NCI-H748 (cell line): ENCODE measurements around the gene MRPL3.
"Not testable (repeated sequence)": the region's sequence is repeated elsewhere in the genome, so short reads cannot be mapped to it uniquely, and the experiment has no call there.

Experiments
- DNase-seq: peaks from one replicate; lab custom pipeline; 2025; ENCODE audit not compliant: unreplicated experiment; lab: John Stamatoyannopoulos, UW

MRPL3 gene

DNA sequence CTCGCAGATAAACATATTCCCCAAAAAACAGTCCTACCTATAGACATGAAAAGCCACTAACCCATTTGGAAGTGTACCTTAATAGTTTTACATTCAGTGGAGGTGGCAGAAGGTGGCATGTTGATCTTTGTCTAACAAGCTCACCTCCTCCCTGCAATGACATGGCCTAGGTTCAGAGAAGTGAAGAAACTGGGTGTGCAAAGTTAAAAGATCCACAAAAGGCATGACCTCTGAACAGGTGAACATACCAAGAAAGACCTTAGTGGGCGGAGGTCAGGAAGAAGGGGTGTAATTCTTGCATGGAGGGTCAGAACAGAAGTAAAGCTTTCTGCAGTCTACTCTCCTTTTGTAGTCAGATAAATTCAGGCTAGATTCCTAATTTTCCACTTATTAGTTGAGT, 822 bp downstream of the MRPL3 start:
- DNase-seq = no peak

DNA sequence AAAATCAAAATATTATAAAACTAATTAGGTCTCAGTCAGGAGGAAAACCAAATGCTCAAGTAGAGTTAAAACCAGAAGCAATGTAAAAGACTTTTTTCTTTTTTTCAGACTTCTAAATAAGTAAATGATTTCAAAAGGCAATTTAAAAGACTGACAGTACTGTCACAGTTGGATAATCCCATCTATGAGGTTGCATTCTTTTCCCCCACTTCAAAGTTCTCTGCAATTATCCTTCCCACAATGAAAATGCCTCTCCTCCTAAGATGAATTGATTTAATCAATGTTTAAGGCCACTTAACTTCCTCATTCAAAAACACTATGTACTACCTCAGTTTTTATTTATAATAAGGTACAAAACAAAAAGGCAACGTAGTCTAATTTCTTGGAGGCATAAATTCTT, 8.1 kb downstream of the MRPL3 start:
- DNase-seq = no peak

DNA sequence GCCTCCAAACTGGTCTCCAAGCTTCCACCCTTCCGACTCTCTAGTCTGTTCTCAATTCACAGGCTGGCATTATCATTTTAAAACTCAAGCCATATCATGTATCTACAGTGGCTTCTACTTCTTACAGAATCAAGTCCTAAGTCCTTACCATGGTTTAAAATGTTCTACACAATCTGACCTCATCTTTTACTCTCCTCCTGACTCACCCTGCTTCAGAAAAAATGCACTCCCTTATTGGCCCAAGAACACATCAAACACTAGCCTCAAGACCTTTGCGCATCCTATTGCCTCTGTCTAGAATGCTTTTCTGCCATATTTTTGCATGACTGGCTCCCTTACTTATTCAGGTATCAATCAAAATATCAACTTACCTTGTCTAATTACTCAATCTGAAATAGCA, 11.0 kb downstream of the MRPL3 start:
- no peak for DNase-seq

DNA sequence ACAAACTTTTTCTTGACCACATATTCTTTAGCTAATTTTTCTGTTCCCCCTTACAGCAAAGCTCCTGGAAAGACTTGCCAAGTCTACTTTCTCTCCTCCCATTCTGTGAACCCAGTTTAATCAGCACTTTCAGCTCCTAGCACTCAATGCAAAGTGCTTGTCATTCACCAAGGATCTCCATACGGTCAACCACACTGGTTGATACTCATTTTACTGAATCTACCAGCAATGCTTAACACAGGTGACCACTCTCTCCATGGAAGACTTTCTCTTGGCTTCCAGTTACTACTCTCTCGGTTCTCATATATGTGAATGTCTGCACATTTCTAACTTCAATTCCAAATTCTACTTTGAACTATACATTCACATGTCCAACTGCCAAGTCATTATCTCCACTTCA, 11.7 kb downstream of the MRPL3 start:
- DNase-seq = no peak

DNA sequence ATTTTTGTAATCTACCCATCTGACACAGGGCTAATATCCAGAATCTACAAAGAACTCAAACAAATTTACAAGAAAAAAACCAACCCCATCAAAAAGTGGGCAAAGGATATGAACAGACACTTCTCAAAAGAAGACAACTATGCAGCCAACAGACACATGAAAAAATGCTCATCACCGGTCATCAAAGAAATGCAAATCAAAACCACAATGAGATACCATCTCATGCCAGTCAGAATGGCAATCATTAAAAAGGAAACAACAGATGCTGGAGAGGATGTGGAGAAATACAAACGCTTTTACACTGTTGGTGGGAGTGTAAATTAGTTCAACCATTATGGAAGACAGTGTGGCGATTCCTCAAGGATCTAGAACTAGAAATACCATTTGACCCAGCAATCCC, 16.2 kb downstream of the MRPL3 start:
- DNase-seq = not testable (repeated sequence)

DNA sequence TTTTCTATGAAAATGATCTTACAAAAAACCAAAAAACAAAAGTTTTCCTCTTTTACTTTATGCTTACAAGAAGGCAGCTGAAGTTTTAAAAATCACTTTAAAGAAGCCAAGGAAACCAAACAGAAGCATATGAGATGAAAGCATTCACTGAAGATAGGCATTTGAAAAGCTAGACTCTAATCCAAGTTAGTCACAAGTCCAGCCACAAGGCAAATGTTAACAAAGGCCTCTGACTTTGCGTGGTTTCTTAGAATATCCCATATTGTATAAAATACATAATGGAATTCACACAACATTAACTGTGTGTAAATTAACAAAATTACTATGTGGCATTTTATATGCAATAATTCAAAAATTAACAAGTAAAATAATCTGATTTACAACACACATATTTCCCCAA, 17.7 kb downstream of the MRPL3 start:
- DNase-seq = no peak

DNA sequence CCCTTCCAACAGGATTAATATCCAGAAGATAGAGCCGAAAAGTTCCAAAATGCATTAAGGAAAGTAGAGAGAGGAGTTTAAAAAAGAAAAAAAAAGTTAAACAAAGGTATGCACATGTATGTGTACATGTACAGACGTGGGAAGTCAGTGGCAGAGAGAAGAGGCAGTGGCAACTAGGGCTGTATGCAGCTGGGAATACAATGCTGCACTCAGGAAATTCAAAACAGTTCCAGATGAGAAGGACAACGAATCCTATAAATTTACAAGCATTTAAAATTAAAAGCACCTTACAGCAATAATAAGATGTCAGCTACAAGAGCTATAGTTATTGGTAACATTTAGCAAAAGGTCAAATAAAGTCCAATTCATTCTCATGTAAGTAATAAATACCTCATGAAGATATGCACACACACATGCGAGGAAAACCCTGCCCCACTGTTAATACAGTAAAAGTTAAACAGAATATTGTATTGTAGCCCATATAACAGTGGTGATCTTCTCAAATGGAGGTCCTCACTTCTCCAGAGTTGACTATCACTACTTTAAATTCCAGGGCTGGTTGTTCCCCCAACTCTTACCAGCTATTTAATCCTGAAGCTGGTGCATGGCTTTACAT, 18.2 kb downstream of the MRPL3 start:
- DNase-seq = no peak

DNA sequence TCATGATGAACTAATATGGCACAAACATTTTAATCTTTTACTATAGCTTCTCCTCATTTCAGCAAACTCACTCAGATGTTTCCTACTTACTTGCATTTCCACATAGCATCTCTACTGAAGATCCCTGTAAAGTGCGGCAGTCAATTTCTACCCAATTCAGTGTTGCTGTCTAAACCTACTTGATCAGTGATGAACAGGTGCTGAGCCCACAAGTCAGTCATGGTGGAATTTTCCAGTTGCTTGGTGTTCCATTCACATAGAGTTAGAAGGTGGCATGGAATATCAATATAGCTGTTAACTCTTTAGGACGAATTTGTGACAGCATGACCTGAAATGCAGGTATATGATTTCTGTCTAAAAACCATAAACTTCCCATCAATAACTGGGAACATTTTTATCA, 22.7 kb downstream of the MRPL3 start:
- DNase-seq = no peak

DNA sequence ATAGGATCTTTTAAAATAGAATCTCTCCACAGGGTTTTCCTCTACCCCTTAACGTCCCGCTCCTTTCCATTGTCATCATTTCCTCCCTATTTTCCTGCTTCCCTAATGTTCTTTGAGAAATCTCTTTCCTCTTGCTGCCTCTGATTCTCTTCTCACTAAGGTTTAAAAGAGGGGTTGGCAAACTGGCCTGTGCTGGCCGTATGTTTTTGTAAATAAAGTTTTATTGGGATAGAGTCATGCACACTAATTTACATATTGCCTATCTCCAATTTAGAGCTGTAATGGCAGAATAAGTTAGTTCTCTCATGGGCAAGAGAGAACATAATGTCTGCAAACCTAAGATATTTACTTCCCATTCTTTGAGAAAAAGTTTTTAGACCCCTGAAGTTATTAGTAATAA, 25.0 kb downstream of the MRPL3 start:
- no peak for DNase-seq

DNA sequence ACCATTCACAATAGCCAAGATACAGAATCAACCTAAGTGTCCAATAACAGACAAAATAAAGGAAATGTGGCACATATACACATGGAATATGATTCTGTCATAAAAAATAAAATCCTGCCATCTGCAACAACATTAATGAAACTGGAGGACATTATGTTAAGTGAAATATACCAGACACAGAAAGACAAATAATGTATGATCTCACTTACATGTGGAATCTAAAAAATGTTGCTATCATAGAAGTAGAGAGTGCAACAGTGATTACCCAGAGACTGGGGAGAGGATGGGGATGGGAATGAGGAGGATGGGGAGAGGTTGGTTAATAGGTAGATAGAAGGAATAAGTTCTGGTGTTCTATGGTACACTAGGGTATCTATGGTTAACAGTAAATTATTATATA, 28.7 kb downstream of the MRPL3 start:
- DNase-seq = no peak

DNA sequence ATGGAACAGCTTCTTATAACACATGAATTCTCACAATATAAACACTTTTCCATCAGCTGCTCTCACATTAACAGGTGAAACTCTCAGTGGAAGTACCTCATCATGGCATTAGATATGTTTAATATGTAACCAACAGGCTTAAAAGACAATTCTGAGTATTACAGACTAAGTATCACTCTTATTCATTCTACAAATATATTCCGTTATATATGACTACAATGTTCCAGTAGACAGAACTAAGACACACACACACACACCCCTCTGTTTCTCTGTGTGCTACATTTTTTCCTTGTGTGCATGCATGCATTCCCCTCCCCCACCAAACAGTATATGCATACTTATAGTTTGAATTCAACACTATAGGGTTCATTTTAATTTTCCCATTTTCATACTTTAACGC, 32.4 kb downstream of the MRPL3 start:
- DNase-seq = no peak

DNA sequence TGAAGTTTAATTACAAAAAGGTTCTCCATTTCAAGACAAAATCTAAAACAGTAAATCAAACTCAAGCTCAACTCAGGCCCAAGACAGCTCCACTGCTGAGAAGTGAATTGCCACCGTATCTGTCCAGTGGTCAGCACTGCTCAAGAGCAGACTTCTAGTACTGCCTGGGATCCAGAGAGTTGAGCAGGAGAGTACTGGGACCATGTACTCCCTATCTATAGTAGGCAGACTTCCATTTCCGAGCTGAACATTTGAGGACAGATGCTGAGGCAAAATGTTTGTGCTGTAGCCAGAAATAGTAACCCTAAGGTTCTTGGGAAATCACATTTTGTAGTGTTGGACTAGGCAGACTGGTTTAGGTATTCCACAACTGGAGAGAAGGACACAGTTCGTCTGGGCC, 44.1 kb downstream of the MRPL3 start:
- no peak for DNase-seq

DNA sequence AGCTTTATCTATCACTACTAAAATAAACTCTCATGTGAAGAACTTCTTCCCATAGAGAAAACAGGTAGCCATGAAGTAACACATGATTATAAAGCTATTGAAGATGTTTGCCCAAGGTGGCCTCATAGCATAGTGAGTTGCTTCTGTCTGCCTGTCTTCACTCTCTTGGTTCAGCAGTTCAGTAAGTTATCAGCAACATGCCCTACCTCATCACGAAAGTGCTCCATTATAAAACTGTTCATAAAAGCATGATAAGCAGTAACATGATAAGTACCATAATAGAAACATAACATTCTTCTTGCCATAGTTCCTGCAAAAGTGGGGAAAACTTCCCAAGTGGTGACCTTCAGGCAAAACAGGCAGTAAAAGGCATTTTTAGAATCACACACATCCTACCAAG, 45.6 kb downstream of the MRPL3 start:
- DNase-seq = no peak

DNA sequence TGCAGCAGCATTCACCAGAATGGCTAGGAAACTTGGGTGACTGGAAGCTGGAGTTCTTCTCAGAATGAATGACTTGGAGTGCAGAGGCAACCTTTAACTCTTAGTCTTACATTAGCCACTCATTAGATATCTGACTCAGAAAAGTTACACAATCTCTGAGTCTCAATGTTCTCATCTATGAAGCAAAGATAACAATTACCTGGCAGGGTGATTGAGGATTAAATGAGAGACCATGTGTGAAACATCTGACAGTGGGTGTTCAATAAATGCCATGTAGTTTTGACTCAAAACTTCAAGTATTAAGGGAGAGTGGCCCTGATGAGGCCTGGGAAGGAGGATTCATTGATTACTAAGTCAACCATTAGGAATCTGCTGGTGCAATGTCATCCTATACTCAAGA, 48.3 kb downstream of the MRPL3 start:
- no peak for DNase-seq

DNA sequence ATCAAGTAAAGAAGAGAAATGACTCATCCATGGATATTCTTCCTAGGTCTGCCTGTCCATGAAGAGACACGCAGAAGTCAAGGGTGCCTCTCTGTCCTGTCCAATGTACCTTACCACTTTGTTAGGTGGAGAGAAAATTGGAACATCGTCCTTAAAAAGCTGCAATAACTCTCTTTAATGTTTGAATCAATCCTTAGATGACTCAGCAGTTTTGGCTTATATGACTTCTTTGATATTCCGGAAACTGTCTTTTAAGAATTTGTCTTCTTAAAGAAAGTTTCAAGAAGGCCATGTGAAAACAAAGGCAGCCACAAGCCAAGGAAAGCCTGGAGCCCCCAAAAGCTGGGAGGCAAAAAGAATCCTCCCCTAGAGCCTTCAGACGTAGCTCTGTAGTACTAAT, 49.2 kb downstream of the MRPL3 start:
- DNase-seq = no peak

DNA sequence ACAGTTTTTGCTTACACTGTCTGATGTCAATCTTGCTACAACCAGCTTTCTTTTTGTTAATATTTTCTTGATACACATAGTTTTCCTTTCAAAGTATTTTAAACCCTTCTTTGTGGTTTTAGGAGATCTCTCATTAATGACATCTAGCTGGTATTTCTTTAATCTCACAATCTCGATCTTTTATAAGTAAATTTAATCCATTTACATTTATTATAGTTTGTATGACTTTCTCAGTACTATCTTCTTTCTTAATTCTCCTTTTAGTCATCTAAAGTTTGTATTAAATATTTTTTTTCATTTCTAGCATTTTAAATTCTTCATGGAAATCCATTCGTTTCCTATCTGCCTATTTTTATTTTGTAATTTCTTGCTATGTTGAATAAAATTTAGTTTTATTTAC, 55.4 kb downstream of the MRPL3 start:
- DNase-seq = no peak

DNA sequence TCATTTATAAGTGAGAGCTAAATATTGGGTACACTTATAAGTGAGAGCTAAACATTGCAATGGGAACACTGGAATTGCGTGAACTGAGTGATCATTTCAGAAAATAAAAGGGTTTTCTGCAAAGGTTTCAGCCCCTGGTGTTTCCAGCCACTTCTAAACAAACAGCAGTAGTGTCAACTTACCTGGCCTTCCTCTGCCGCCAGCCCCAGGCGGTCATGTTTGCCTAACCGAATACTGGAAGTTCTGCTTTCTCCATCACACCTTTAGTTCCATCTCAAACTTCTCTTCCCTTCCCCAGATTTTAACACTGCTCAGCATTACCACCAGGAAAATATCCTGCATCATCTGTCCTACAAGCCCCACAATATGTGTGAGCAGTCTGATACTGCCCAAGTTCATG, 58.6 kb downstream of the MRPL3 start:
- DNase-seq = no peak

DNA sequence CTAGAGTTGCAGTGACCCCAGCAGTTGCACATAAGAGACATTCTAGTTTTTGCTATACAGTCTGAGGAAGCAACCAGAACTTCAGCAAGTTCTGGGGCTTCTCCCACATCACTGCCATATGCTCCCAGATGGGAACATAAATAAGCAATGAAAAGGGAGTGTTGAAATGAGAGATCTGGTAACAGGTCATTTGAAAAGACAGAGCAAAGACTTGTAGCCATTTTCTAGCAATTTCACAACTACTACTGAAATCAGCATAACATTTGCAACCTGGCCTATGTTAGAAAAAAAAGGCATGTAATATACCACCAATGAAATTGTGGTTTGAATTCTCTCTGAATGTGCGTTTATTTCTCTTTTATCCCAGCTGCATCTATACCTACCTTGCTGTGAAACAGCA, 63.7 kb downstream of the MRPL3 start:
- DNase-seq = no peak

DNA sequence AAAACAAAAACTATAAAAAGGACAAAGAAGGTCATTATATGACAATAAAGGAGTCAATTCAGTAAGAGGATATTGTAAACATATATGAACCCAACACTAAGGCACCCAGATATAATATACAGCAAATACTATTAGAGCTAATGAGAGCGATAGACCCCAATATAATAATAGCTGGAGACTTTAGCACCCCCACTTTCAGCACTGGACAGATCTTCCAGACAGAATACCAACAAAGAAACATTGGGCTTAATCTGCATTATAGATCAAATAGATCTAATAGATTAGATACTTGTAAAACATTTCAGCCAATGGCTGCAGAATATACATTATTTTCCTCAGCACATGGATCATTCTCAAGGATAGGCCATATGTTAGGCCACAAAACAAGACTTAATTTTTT, 67.8 kb downstream of the MRPL3 start:
- no peak for DNase-seq

DNA sequence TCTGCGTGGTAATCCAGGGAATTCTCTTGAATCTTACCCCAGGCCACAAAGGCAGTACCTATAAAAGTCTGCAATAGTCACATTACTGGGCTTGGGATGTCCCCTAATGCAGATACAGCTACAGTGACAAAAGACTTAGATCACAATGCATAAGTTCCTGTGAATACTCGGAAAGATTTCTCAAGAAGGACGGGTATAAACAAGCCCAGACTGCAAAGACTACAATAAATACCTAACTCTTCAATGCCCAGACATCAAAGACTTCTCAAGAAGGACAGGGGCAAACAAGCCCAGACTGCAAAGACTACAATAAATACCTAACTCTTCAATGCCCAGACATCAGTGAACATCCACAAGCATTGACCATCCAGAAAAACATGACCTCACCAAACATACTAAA, 70.3 kb downstream of the MRPL3 start:
- DNase-seq = no peak

DNA sequence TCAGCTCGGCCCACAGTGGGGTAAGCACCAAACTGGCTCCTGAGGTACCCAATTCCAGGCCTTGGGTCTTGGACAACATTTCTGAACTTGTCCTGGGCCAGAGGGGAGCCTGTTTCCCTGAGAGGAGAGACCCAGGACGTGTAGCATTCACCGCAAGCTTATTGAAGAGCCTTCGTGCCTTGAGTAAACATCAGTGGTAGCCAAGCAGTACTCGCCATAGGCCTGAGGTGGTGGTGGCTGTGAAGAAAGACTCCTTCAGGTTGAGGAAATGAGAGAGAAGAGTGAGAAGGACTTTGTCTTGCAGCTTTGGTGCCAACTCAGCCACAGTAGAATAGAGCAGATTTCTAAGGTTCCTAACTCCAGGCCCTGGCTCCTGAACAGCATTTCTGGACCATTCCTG, 71.0 kb downstream of the MRPL3 start:
- DNase-seq = no peak

DNA sequence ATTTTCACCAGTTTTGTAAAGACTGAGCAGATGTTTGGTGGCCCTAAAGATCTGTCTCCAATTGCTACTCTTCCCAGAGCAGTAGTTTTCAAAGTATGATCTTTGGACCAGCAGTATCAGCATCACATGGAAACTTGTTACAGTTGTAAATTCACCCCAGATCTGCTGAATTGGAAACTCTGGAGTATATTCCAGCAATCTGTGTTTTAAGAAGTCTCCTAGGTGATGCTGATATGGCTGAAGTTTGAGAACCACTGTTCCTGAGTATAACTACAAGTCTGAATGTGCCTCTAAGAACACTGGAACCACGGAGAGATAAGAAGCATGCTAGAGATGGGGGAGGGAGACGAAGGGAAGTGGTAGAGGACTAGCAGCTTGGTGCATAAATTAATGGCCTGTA, 75.5 kb downstream of the MRPL3 start:
- DNase-seq = no peak

DNA sequence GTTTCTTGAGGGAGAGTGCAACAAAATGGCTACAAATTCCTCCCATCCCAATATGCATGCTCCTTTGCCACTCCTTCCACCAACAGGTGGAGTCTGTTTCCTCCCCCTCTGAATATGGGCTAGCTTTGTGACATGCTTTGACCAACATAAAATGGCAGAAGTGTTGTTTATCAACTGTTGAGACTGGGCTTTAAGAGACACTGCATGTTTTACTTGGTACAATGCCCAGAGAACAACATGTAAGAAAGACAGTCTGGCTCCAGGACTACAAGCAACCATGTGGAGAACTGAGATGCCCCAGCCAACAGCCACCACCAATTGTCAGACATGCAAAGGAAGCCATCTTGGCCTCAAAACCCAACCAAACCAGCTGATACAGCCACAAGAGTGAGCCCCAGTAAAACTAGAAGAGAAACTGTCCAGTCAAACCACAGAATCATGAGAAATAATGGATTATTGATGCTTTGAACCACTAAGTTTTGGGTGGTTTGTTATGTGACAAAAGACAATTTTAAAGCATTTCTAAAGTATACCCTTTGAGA, 80.7 kb downstream of the MRPL3 start:
- no peak for DNase-seq

DNA sequence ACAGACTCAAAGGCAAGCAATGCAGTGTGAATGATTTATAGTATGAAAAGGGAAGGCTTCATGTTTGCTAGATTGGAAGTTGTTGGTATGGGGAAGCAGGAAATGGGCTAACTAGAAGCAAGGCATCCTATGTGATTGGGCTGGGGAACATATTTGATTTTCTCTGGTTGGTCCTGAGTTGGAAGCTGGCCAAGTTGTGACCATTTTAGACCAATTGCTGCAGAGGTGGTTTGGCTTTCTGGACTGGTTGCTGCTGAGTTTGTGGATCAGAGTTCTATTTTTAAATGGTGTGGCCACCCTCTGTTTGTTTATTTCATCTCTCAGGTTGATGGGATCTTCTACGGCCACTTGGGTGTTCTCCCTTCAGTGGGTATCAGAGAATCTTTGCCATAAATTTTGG, 81.5 kb downstream of the MRPL3 start:
- no peak for DNase-seq
